A549 treated with AZD9567 at 1 μM for 4 hours (cell line): ENCODE results near the gene CPSF7. TPM values are rescaled to one million over a fixed set of nuclear protein-coding genes. Genes with fewer than 3 reads are reported as not detected.

Source experiments
- total RNA-seq: library from RNA; stranded (reverse); fragments of 200-300 nt; extraction: Qiagen RNA extraction; gene quantifications from 5 replicates; pipeline ENCODE4 v1.2.3, GENCODE V29; 2022; ENCODE audit not compliant: insufficient read depth

Gene CPSF7, protein sequence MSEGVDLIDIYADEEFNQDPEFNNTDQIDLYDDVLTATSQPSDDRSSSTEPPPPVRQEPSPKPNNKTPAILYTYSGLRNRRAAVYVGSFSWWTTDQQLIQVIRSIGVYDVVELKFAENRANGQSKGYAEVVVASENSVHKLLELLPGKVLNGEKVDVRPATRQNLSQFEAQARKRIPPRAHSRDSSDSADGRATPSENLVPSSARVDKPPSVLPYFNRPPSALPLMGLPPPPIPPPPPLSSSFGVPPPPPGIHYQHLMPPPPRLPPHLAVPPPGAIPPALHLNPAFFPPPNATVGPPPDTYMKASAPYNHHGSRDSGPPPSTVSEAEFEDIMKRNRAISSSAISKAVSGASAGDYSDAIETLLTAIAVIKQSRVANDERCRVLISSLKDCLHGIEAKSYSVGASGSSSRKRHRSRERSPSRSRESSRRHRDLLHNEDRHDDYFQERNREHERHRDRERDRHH
- total RNA-seq, result 66.4 to 73.9 TPM (median 73.7 TPM) in 5 replicates

DNA sequence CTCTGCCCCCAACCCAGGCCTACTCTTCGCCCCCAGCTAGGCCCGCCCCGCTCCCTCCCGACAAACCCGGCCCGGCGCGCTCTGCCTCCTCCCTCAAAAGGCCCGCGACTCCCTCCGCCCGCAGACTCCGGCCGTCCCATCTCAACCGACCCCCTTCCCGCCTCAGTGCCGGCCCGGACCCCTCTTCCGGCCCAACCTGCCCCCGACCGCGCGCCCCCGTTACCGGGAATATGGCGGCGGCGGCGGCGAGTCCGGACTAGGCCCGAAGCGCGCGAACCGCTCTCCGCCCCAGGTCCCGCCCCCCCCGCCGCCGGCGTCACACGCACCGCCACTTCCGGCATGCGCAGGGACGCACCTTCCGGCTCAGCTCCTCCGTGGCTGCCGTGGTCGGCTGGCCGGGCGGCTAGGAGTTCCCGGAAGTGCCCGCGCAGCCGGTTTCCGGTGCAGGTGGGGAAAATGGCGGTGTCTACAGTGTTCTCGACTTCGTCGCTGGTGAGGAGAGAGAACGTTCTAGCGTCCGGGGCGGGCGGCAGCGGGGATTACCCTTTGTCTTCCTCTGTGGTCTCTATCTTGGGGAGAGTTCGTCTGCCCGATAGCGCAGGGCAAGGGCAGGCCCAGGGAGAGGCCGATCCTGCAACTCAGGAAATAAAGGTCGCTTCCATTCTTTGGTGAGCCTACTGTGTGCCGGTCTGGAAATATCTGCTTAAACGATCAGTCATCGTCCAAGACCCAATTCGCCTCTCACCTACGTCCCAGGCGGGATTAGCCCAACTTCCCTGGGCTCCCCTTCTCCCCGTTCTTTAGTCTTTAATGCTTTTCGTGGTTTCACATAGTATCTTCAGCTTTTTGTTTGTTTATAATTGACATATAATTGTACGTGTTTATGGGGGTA lies at the start of gene CPSF7, which contains the start of gene SDHAF2:
Gene CPSF7 (minus strand): TSS at position 285 of the 892 bp plus-strand sequence. CDS start 740 bp downstream, outside the sequence.
Gene SDHAF2 (plus strand): TSS at position 434 of the 892 bp plus-strand sequence. CDS start 23 bp downstream, at position 457.

DNA sequence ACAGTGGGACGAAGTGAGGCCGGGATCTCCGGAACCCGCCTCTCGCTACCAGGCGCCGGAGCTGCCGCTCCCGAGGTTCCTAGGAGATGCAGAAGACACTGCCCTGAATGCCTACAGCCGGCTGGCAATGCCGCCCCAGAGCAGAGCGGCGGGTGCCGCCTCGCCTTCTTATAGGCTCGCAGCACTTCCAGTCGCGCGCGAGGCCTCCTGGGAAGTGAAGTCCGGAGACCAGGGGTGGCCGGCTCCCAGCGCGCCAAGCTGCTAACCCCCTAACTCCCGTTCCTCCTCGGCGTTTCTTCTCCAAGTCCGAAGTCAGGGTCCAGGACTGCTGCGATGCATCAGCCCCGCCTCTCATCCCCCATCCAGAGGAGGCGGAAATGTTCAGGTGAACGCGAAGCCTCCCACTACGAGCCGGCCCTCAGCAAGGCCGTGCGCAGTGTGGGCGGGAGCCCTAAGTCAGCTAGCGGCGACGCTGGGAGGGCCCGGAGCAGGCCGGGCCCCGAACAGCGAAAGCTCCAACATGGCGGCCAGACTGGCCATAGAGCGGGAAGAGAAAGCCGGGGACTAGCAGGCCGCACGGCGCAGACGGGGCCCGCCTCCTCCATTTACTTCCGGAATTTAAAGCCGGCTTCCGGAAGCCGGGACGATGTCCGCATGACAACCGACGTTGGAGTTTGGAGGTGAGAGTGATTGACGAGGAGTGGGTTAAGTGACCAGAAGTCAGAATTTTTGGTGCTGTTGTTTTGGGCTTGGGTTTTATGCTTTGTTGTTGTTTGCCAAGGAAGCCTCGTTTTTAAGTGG lies 67.8 kb downstream of the CPSF7 start, which contains the start of the genes CYB561A3 and TMEM138:
Gene CYB561A3 (minus strand): TSS at position 142 of the 801 bp plus-strand sequence. CDS start 5,169 bp downstream, outside the sequence.
Gene TMEM138 (plus strand): TSS at position 634 of the 801 bp plus-strand sequence. CDS start 2,017 bp downstream, outside the sequence.

Other genes starting within 250 kb of the CPSF7 start
- 0.16 TPM in 1 of 5 replicates, not detected in the others for gene PGA3, start 226.5 kb downstream of the CPSF7 start, total RNA-seq
- gene PGA4, start 207.6 kb downstream of the CPSF7 start, total RNA-seq, result not detected in 5 replicates
- not detected in 5 replicates for gene PGA5, start 188.8 kb downstream of the CPSF7 start, total RNA-seq
- 0.47 to 0.74 TPM (median 0.62 TPM) in 4 of 5 replicates, not detected in the other for gene VWCE, start 134.7 kb downstream of the CPSF7 start, total RNA-seq
- 154 to 195 TPM (median 161 TPM) in 5 replicates for gene DDB1, start 96.9 kb downstream of the CPSF7 start, total RNA-seq
- gene TKFC, start 96.7 kb downstream of the CPSF7 start, total RNA-seq, result 54.5 to 76.9 TPM (median 73.9 TPM) in 5 replicates
- gene CYB561A3, start 68.1 kb downstream of the CPSF7 start, total RNA-seq, result 43.1 to 48.8 TPM (median 44.3 TPM) in 5 replicates
- 74.5 to 101 TPM (median 96.3 TPM) in 5 replicates for gene TMEM138, start 67.6 kb downstream of the CPSF7 start, total RNA-seq
- 18.4 to 24.4 TPM (median 18.8 TPM) in 5 replicates for gene TMEM216, start 37.4 kb downstream of the CPSF7 start, total RNA-seq
- 40.8 to 91.8 TPM (median 42.4 TPM) in 5 replicates for gene SDHAF2, start 149 bp upstream of the CPSF7 start, total RNA-seq
- gene LRRC10B, start 78.8 kb upstream of the CPSF7 start, total RNA-seq, result 0.16 to 0.89 TPM (median 0.23 TPM) in 5 replicates
- gene SYT7, start 151.1 kb upstream of the CPSF7 start, total RNA-seq, result 0.92 to 1.3 TPM (median 1.2 TPM) in 5 replicates